HG03558 (cell line): ENCODE data around the gene RAI1.
A peak's percentile ranks its signal among the peaks of the same experiment; 100 is the strongest.

Experiments
- ATAC-seq: cut with Tn5 transposase; IDR thresholded peaks from one replicate; pipeline ENCODE4 v1.9.1; 2021; ENCODE audit warnings: moderate number of reproducible peaks; ENCODE audit not compliant: unreplicated experiment; ENCODE audit errors: extremely low read depth

The RAI1 gene

GRCh38 chr17:17710728-17711541 is 29.7 kb downstream of the RAI1 start:
- no peak for ATAC-seq

- ATAC-seq: no peak
These were observed 30.4 kb downstream of the RAI1 start for GRCh38 chr17:17711641-17712162.

GRCh38 chr17:17712268-17712924 is 31.1 kb downstream of the RAI1 start:
- peak; percentile 81 for ATAC-seq

GRCh38 chr17:17713839-17714238 is 32.6 kb downstream of the RAI1 start:
- ATAC-seq: no peak

GRCh38 chr17:17714261-17714866 is 33.1 kb downstream of the RAI1 start:
- ATAC-seq: no peak

- ATAC-seq: no peak
These were observed 33.6 kb downstream of the RAI1 start for GRCh38 chr17:17714879-17715278.

- ATAC-seq: no peak
These were observed 35.7 kb downstream of the RAI1 start for GRCh38 chr17:17716837-17717523.

- ATAC-seq: no peak
These were observed 37.0 kb downstream of the RAI1 start for GRCh38 chr17:17718251-17718650.

GRCh38 chr17:17719199-17719940 is 38.1 kb downstream of the RAI1 start:
- ATAC-seq: no peak

GRCh38 chr17:17719966-17720543 is 38.8 kb downstream of the RAI1 start:
- no peak for ATAC-seq

GRCh38 chr17:17721140-17721668 is 39.9 kb downstream of the RAI1 start:
- no peak for ATAC-seq

GRCh38 chr17:17722081-17722905 is 41.0 kb downstream of the RAI1 start:
- no peak for ATAC-seq

GRCh38 chr17:17722906-17723353 is 41.7 kb downstream of the RAI1 start:
- ATAC-seq: no peak

- no peak for ATAC-seq
These were observed 42.4 kb downstream of the RAI1 start for GRCh38 chr17:17723354-17724261.

- ATAC-seq: no peak
These were observed 43.2 kb downstream of the RAI1 start for GRCh38 chr17:17724307-17725010.

GRCh38 chr17:17725011-17725751 is 43.9 kb downstream of the RAI1 start:
- no peak for ATAC-seq
